ENCODE measurements around the gene CDK5RAP2.

The CDK5RAP2 gene

DNA sequence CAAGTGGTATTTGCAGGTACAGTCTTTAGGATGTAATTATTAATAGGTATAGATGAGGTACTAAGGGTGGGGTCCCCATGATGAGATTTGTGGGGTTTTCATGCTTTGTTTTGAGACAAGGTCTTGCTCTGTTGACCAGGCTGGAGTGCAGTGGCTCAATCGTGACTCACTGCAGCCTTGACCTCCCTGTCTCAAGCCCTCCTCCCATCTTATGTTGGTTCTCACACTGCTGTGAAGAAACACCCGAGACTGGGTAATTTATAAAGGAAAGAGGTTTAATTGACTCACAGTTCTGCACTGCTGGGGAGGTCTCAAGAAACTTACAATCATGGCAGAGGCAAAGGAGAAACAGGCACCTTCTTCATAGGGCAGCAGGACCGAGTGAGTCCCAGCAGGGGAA is 217.5 kb downstream of the CDK5RAP2 start:
- ATAC-seq (ENCODE audit: low read depth) = no peak
- no peak for DNase-seq (ENCODE audit: low spot score in 2 of 2)

DNA sequence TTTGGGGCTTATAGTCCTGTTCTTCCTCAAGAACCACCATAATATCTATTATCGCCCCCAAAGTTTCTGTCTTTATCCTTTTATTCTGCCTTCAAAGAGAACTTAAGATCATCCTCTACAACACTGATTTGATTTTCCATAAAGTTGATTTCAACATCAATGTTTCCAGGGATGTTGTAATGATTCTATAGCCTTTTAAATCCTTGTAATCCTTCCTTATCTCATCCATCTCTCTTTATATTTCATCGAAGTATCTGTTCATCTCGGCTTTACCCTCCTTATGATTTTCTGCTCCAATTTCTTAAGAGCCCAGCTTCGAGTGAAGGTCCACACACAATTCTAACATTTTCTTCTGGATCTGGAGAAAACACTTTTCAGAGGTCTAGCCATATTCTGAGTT is 218.4 kb downstream of the CDK5RAP2 start:
- H3K36me3 Mint-ChIP-seq = peaks cover 5% of the 10 kb centered on the region
- DNase-seq (ENCODE audit: low spot score in 2 of 2) (no peak), ATAC-seq (ENCODE audit: low read depth) (no peak)
- H3K27ac Mint-ChIP-seq = no peak overlapping the region
- no peak overlapping the region for H3K4me3 Mint-ChIP-seq
- H3K4me1 Mint-ChIP-seq = no peaks in the 10 kb centered on the region
- peaks cover 4% of the 10 kb centered on the region for H3K9me3 Mint-ChIP-seq
- peaks cover 9% of the 10 kb centered on the region for H3K27me3 Mint-ChIP-seq

More for the DNA sequence above, 217.5 kb downstream of the CDK5RAP2 start:
- Mint-ChIP-seq H3K27me3 (peaks cover 9% of the 10 kb centered on the region), H3K4me3 (no peak overlapping the region), H3K27ac (no peak overlapping the region), H3K9me3 (peaks cover 4% of the 10 kb centered on the region), H3K4me1 (no peaks in the 10 kb centered on the region), H3K36me3 (peaks cover 5% of the 10 kb centered on the region)

DNA sequence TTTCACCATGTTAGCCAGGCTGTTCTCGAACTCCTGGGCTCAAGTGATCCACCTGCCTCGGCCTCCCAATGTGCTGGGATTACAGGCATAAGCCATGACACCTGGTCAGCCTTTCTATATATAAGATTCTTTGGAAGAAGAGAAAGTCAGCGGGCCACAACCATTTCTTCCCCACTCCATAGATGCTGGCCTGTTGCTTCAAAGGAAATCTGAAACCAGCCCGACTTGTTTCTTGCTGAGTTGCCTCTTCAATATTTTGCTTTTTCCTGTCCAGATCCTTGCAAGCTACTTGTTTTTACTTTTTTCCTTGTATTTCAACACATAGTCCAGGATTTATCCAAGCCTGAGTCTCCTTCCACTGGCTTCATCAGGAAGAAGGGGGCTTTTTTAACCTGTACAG is 219.5 kb downstream of the CDK5RAP2 start:
- Mint-ChIP-seq H3K4me3 (no peak overlapping the region), H3K36me3 (peaks cover 5% of the 10 kb centered on the region), H3K9me3 (peaks cover 6% of the 10 kb centered on the region), H3K27me3 (peaks cover 9% of the 10 kb centered on the region), H3K4me1 (no peaks in the 10 kb centered on the region), H3K27ac (no peak overlapping the region)
- no peak for DNase-seq (ENCODE audit: low spot score in 2 of 2)
- ATAC-seq (ENCODE audit: low read depth) = no peak

DNA sequence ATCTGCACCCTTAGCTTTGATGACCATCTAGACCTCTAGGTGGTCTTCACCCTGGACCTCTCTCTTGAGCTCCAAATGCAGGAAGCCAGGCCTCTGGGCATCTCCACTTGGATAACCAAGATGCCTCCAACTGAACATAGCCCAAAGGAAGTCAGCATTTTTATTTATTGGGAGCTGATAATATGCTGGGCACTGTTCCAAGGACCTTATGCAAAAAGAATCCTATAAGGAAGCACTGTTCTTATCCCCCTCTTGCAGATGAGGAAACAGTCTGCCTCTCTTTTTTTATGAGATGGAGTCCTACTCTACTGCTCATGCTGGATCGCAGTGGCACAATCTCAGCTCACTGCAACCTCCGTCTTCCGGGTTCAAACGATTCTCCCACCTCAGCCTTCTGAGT is 219.9 kb downstream of the CDK5RAP2 start:
- Mint-ChIP-seq H3K4me3 (no peak overlapping the region), H3K4me1 (no peaks in the 10 kb centered on the region), H3K9me3 (peaks cover 6% of the 10 kb centered on the region), H3K27me3 (peaks cover 9% of the 10 kb centered on the region), H3K27ac (no peak overlapping the region), H3K36me3 (peaks cover 4% of the 10 kb centered on the region)
- DNase-seq (ENCODE audit: low spot score in 2 of 2) (no peak), ATAC-seq (ENCODE audit: low read depth) (no peak)

DNA sequence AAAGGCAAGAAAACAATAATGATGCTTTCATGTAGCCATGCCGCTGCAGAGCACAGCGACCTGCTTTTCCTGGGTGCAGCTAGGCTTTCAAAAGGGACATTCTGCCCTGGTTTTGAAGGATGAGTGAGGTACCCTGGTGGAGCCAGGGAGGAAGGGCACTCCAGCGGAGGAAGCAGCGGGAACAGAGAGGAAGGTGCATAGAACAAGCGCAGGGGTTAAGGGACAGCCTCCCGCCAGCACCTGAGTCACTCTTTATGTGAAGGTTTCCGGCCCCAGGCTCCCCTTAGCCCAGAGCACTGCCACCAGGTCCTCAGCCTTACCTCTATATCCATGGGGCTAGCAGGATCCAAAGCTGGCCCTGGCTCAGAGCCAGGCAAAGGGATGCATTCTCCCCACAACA is 221.1 kb downstream of the CDK5RAP2 start:
- Mint-ChIP-seq H3K4me3 (no peak overlapping the region), H3K36me3 (no peaks in the 10 kb centered on the region), H3K4me1 (no peaks in the 10 kb centered on the region), H3K9me3 (peaks cover 2% of the 10 kb centered on the region), H3K27me3 (peaks cover 7% of the 10 kb centered on the region), H3K27ac (no peak overlapping the region)
- DNase-seq (ENCODE audit: low spot score in 2 of 2) = no peak
- no peak for ATAC-seq (ENCODE audit: low read depth)

DNA sequence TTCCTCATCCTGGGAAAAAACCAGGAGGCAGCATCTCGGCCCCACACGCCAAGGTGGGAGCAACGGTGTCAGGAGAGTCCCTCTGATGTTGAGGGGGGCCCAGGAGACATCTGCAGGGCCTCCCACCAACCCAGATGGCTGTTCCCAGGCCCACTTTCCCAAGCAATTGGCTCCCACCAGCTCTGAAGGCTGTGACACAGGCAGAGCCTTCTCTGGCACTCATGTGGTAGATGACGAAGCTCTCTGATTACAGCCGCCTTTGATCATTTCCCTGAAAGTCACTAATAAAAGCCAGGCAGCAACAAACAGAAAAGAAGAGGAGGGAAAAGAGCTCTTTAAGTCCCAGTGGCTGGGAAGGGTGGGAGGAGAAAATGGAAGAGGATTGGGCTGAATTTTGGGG is 226.5 kb downstream of the CDK5RAP2 start:
- no peak for ATAC-seq (ENCODE audit: low read depth)
- Mint-ChIP-seq H3K4me1 (no peaks in the 10 kb centered on the region), H3K27ac (no peak overlapping the region), H3K27me3 (peaks cover 3% of the 10 kb centered on the region), H3K36me3 (no peaks in the 10 kb centered on the region), H3K9me3 (peaks cover 2% of the 10 kb centered on the region), H3K4me3 (no peak overlapping the region)
- DNase-seq (ENCODE audit: low spot score in 2 of 2) = no peak

DNA sequence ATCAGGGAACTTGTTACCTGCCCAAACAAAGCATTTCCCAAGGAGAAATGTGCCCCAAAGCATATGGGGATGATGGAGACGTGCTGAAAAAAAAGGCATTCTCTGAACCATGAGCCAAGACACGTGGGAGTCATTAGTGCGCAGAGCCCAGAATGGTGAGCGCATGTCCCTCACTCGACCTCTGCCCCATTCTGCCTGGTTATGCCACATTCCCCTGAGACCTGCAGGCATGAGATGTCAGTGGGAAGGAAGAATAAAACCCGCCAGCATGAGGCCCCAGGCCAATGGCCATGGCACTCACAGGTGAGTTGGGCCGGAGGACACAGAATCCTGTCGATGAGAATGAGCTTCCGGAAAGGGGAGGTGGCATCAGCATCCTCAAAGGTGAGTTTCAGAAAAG is 228.9 kb downstream of the CDK5RAP2 start:
- Mint-ChIP-seq H3K4me1 (no peaks in the 10 kb centered on the region), H3K9me3 (no peaks in the 10 kb centered on the region), H3K36me3 (no peaks in the 10 kb centered on the region), H3K4me3 (no peak overlapping the region), H3K27me3 (peaks cover 3% of the 10 kb centered on the region), H3K27ac (no peak overlapping the region)
- ATAC-seq (ENCODE audit: low read depth) = no peak
- no peak for DNase-seq (ENCODE audit: low spot score in 2 of 2)

DNA sequence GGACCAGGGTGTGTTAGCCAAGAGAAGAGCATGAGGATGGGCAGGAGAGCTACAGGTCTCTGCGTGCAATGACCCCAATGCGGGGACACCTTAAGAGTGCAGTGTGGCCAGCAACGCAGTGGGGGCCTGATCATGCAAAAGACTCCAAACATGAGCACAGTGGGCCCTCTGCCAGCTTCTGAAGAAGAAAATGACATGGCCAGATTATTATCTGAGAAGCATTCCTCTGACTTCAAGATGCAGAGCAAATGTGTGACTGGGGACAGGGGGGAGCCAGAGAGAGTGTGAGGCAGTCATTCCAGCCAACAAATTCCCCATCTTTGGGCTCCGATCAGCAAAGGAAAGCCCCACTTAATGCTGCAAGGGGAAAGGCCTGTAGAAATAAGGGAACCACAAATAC is 229.4 kb downstream of the CDK5RAP2 start:
- no peaks in the 10 kb centered on the region for H3K4me1 Mint-ChIP-seq
- peaks cover 3% of the 10 kb centered on the region for H3K27me3 Mint-ChIP-seq
- H3K4me3 Mint-ChIP-seq = no peak overlapping the region
- no peak overlapping the region for H3K27ac Mint-ChIP-seq
- no peaks in the 10 kb centered on the region for H3K9me3 Mint-ChIP-seq
- H3K36me3 Mint-ChIP-seq = no peaks in the 10 kb centered on the region
- no peak for DNase-seq (ENCODE audit: low spot score in 2 of 2)
- no peak for ATAC-seq (ENCODE audit: low read depth)

DNA sequence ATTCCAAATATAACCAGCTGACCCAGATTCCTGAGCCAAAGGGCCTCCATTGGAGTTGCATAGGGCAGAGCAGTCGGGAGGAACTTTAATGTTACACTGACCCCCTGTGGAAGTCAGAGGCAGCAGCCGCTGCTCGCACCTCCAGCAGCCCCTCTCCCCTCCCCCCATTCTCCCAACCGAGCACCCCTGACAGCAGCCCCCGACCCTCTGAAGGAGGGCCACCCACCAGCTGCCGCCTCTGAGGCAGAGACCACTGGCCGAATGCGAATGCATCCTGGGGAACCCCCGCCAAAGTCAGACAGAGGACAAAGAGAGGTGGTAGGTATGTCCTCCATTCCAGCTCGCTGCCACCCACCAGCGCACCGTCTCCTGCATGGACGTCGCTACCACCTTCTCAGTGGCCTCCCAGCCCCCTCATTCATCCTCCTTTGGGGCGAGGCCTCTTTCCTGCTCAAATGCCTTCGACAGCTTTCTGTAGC is 231.0 kb downstream of the CDK5RAP2 start:
- peaks cover 3% of the 10 kb centered on the region for H3K27me3 Mint-ChIP-seq
- no peaks in the 10 kb centered on the region for H3K36me3 Mint-ChIP-seq
- DNase-seq (ENCODE audit: low spot score in 2 of 2) (no peak), ATAC-seq (ENCODE audit: low read depth) (no peak)
- H3K27ac Mint-ChIP-seq = no peak overlapping the region
- no peaks in the 10 kb centered on the region for H3K9me3 Mint-ChIP-seq
- H3K4me1 Mint-ChIP-seq = no peaks in the 10 kb centered on the region
- H3K4me3 Mint-ChIP-seq = no peak overlapping the region

DNA sequence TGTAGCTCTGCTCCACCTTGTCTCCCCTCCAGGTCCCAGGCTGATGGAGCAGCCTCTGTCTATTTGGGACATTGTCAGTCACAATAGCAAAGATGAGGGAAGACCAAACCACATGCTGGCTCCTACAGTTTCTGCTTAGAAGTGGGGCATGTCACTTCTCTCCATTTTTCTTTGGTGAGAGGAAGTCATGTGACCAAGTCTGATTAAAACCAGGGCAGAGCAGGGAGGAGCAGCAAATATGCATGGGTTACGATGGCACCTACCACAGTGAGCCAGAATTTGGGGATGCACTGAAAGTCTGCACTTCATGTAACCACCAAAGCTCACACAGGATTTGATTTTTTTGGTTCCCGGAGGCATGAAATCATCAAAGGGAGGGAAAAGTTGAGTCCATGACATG is 234.6 kb downstream of the CDK5RAP2 start:
- peaks cover 4% of the 10 kb centered on the region for H3K27me3 Mint-ChIP-seq
- H3K36me3 Mint-ChIP-seq = no peaks in the 10 kb centered on the region
- no peaks in the 10 kb centered on the region for H3K4me1 Mint-ChIP-seq
- H3K27ac Mint-ChIP-seq = no peak overlapping the region
- no peak overlapping the region for H3K4me3 Mint-ChIP-seq
- no peak for DNase-seq (ENCODE audit: low spot score in 2 of 2)
- no peak for ATAC-seq (ENCODE audit: low read depth)
- H3K9me3 Mint-ChIP-seq = no peaks in the 10 kb centered on the region

DNA sequence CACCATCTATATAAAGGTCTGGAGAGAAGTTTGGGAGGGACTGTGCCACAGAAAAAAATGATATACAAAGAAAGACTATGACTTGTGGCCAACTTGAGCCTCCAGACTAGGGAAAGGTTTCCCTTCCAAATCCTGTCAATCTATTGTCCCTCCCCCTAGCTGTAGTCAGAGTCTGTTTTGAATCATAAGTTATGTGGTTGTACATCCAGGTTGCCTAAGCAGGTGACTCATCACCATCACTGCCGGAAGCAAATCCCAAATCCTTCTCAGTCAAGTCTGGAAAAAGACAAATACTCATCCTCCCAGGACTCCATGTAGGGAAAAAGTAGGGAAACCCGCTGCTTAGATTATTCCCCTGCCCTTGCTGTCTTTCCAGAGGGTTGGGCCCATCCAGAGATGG is 235.7 kb downstream of the CDK5RAP2 start:
- Mint-ChIP-seq H3K36me3 (no peaks in the 10 kb centered on the region), H3K4me3 (no peak overlapping the region), H3K9me3 (no peaks in the 10 kb centered on the region), H3K27ac (no peak overlapping the region), H3K27me3 (peaks cover 2% of the 10 kb centered on the region), H3K4me1 (no peaks in the 10 kb centered on the region)
- DNase-seq (ENCODE audit: low spot score in 2 of 2) (no peak), ATAC-seq (ENCODE audit: low read depth) (no peak)

DNA sequence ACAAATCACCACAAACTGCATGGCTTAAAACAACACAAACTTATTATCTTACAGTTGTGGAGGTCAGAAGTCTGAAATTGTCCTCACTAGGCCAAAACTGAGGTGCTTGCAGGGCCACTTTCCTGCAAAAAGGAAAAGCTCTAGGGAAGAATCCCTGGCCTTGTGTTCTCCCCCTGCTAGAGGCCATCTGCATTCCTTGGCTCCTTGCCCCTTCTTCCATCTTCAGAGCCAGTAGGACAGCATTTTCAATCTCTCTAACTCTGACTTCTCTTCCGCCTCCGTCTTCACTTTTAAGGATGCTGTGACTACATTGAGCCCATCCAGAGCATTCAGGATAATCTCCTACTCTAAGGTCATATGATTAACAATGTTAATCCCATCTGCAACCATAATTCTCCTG is 236.6 kb downstream of the CDK5RAP2 start:
- Mint-ChIP-seq H3K27me3 (peaks cover 6% of the 10 kb centered on the region), H3K4me3 (no peak overlapping the region)
- DNase-seq (ENCODE audit: low spot score in 2 of 2) = no peak

More for the DNA sequence above, 236.6 kb downstream of the CDK5RAP2 start:
- no peak for ATAC-seq (ENCODE audit: low read depth)
- no peaks in the 10 kb centered on the region for H3K36me3 Mint-ChIP-seq
- H3K27ac Mint-ChIP-seq = no peak overlapping the region
- no peaks in the 10 kb centered on the region for H3K4me1 Mint-ChIP-seq
- H3K9me3 Mint-ChIP-seq = no peaks in the 10 kb centered on the region

All from memory B cell (primary cell).